ENCODE data around the gene RAB38. TPM values are rescaled to one million over a fixed set of nuclear protein-coding genes. Genes with fewer than 3 reads are reported as not detected.

The RAB38 gene
- total RNA-seq, 4 donors from 2014 or later = 1.3 to 56.8 (median 7.2) TPM; not detected in 1

GRCh38 chr11:88102598-88102934 is 72.7 kb downstream of the RAB38 start:
- Histone ChIP-seq H3K4me1 (no peaks in the 10 kb centered on the region), H3K36me3 (no peaks in the 10 kb centered on the region), H3K27ac (no peak overlapping the region), H3K4me3 (no peak overlapping the region), H3K27me3 (no peaks in the 10 kb centered on the region), H3K9me3 (no peaks in the 10 kb centered on the region)
- intact Hi-C loops (cut with DNase I; ENCODE audit: low total_unique reads) = no loop called here
- DNase-seq = no peak
- TF ChIP-seq CTCF (IDR thresholded peaks at IDR 0.05) (no peak), POLR2A (IDR thresholded peaks at IDR 0.05) (no peak)

GRCh38 chr11:88101881-88102597 is 73.2 kb downstream of the RAB38 start:
- H3K4me1 ChIP-seq = no peaks in the 10 kb centered on the region
- no peak for DNase-seq
- H3K27ac ChIP-seq = no peak overlapping the region
- no peaks in the 10 kb centered on the region for H3K36me3 ChIP-seq
- H3K4me3 ChIP-seq = no peak overlapping the region
- H3K27me3 ChIP-seq = no peaks in the 10 kb centered on the region
- intact Hi-C loops (cut with DNase I; ENCODE audit: low total_unique reads) = no loop called here
- TF ChIP-seq CTCF (IDR thresholded peaks at IDR 0.05) (no peak), POLR2A (IDR thresholded peaks at IDR 0.05) (no peak)
- H3K9me3 ChIP-seq = no peaks in the 10 kb centered on the region

- Histone ChIP-seq H3K27ac (no peak overlapping the region), H3K4me3 (no peak overlapping the region), H3K9me3 (no peaks in the 10 kb centered on the region), H3K36me3 (no peaks in the 10 kb centered on the region), H3K4me1 (no peaks in the 10 kb centered on the region), H3K27me3 (no peaks in the 10 kb centered on the region)
- intact Hi-C loops (cut with DNase I; ENCODE audit: low total_unique reads) = no loop called here
- TF ChIP-seq POLR2A (IDR thresholded peaks at IDR 0.05) (no peak), CTCF (IDR thresholded peaks at IDR 0.05) (no peak)
- DNase-seq = no peak
Measured at GRCh38 chr11:88100151-88100550, 75.1 kb downstream of the RAB38 start.

GRCh38 chr11:88098289-88098688 is 77.0 kb downstream of the RAB38 start:
- Histone ChIP-seq H3K36me3 (no peaks in the 10 kb centered on the region), H3K27me3 (no peaks in the 10 kb centered on the region), H3K4me3 (no peak overlapping the region), H3K4me1 (no peaks in the 10 kb centered on the region), H3K27ac (no peak overlapping the region), H3K9me3 (no peaks in the 10 kb centered on the region)
- no peak for TF ChIP-seq POLR2A (IDR thresholded peaks at IDR 0.05)
- TF ChIP-seq CTCF (IDR thresholded peaks at IDR 0.05) = no peak
- DNase-seq = no peak
- intact Hi-C loops (cut with DNase I; ENCODE audit: low total_unique reads) = no loop called here

- no peaks in the 10 kb centered on the region for H3K9me3 ChIP-seq
- TF ChIP-seq CTCF (IDR thresholded peaks at IDR 0.05) (no peak), POLR2A (IDR thresholded peaks at IDR 0.05) (no peak)
- no peak overlapping the region for H3K4me3 ChIP-seq
- no peaks in the 10 kb centered on the region for H3K4me1 ChIP-seq
- H3K36me3 ChIP-seq = no peaks in the 10 kb centered on the region
- intact Hi-C loops (cut with DNase I; ENCODE audit: low total_unique reads) = no loop called here
- no peaks in the 10 kb centered on the region for H3K27me3 ChIP-seq
- no peak for DNase-seq
- H3K27ac ChIP-seq = no peak overlapping the region
Measured at GRCh38 chr11:88089134-88089533, 86.1 kb downstream of the RAB38 start.

Measured in uterus (tissue), 4 donors.